ENCODE results near the gene PPHLN1.

PPHLN1 gene

DNA sequence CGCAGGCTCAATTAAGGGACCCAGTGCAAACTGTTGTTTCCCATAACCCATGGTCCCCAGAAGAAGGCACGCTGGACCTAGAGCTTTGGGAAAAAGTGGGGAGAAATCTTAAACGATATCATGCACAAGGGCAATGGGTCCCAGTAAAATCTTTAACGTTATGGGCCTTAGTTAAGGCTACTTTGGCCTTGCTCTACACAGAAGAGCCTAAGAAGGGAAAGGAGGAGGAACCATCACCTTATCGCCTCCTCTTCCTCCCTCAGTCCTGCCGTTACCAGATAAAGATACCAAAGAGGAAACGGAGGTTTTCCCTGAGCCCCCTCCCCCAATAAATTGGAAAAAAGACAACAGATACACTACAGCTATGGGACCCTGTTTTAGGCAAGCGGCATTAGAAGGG is 116.9 kb downstream of the PPHLN1 start:
- DNase-seq (ENCODE audit: low spot score), result no peak

DNA sequence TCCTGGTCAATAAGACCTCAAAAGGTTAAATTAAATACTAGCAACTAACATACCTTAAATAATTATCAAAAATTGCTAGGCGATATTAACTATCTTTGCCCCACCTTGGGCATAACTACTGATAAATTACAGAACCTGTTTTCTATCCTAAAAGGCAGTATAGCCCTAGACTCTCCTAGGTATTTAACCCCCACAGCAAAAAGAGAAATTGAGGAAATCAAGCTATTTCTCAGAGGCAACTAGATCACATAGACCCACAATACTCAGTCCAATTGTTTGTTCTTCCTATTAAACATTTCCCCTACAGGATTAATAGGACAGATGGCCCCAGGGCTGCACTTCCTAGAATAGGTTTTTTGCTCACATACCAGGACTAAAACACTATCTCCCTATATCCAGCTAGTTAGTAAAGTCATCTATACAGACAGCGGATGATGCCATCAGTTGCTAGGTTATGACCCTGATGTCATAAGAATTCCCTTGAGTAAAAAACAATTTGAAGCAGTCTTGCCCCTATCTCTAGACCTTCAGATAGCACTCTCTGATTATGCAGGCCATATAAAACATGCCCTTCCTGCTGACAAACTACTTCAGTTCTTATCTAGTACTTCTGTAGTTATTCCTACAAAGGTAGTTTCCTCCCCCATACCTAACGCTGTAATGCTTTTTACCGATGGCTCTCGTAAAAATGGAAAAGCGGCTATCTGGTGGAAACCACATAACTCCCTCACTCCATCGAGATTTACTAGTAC is 118.4 kb downstream of the PPHLN1 start:
- DNase-seq (ENCODE audit: low spot score), result no peak

DNA sequence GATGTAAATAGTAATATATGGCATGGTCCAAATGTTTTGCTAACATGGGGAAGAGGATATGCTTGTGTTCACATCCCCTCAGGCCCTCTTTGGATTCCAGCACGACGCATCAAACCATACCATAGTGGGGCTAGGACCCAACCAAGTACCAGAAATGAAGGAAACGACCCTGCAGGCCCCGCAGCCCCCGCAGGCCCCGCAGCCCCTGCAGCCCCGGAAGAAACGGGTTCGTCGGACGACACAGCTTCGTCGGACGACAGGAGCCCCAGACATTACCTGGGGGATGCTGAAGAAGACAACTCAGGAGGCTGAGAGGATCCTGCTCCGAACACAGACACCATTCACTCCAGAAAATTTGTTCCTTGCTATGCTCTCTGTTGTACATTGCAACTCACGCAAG is 119.9 kb downstream of the PPHLN1 start:
- no peak for DNase-seq (ENCODE audit: low spot score)

DNA sequence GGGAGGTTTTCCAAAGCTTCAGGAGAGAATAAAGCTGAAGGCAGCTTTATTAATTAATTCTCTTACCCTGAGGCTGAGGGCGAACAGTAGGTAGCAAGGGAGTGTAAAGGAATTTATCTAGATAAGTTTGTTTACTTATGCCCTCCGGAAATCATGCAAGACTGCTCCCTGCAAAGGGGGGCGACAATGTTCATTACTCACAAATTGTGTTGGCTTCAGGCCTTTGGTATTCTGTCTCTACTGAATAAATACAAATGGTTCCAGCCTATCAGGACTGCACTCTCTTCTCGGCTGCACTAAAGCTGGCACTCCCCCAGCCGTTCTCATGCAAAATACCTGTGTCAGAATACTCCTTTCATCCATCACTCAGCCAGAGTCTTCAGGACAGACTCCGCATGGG is 120.8 kb downstream of the PPHLN1 start:
- no peak for DNase-seq (ENCODE audit: low spot score)

DNA sequence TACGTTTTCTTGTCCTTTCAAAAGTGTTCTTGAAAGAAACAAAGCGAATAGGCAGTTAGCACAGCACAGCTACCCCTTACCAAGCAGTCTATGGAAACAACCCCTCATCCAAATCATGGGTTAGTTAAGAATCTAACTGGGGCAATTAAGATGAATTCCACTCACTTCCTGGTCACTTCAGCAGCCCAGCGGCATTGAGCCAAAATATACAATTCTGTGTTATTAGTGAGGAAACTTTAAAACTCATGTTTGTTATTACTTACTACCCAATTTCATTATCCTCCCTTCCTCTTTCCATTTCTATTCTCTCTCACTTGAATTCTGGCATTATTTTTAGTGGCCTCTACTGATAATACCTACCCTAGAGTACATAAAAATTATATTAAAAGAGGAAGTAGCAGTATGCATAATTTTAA is 121.4 kb downstream of the PPHLN1 start:
- DNase-seq (ENCODE audit: low spot score), result no peak

DNA sequence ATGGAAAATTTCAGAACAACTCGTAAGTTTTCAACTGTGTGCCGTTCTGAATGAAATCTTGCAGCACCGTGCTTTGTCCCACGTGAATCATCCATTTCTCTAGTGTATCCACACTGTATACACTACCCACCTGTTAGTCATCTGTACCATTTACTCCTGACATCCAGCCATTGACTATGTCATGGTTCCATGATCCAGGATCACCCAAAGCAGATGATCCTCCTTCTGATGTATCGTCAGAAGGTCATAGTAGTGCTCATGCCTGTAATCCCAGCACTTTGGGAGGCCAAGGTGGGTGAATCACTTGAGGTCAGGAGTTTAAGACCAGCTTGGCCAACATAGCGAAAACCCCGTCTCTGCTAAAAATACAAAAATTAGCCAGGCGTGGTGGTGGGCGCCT is 122.9 kb downstream of the PPHLN1 start:
- DNase-seq (ENCODE audit: low spot score), result no peak

DNA sequence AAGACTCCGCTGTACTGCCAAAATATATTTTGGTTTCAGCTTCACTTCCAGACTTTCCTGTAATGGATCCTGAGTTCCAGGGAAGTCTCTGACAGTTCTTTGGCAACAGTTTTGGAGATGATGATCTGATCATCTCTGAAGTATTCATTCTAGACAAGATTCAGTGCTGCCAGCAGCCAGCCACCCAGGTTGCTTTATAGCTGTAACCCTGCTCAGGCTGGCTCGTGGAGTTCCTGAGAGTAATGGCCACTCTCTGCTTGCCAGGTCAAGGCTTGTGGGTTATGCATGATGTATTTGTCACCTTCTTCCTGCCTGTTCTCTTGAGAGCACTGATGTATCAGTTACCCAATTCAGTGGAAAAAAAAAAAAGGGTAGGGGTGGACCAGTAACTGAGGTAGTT is 124.3 kb downstream of the PPHLN1 start:
- no peak for DNase-seq (ENCODE audit: low spot score)

DNA sequence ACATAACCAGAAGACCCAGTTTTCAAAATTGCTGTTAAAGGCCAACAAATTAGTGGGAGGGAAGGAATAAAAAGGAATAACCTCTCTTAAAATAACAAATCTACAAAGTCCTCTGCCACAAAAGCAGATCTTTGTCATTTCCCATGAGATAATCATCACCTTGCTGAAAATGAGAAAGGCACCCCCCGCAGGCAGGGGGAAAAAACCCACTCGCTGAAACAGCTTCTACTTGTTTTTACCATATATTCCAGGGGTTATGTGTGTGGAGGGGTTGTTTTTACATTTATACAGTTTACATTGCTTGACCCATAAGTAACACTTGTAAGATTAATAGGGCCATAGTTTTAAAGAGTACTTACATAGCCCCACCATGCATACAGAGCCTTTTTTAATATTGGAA is 132.6 kb downstream of the PPHLN1 start:
- no peak for DNase-seq (ENCODE audit: low spot score)

DNA sequence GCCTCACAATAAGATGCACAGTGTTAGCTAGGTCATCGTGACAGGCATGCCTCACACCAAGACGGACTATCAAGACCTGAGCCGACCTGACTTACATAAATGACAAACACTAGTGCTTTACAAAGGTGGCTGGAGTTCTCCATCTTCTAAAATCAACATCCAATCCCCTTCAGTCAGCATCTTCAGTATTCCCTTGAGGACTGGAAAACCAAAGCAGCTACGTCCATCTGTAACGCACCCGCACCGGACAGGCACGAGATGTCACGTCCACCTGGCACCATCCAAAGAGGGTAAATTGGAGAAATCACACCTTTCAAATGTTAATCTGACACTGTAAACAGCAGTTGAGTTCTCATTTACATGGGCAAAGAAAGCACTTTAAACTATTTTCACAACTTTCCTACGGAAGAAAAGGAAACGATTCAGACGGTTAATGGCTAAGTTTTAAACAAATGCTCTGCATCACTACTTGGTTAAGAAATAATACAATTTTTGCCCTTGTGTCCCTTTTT is 133.4 kb downstream of the PPHLN1 start:
- DNase-seq (ENCODE audit: low spot score), result no peak

DNA sequence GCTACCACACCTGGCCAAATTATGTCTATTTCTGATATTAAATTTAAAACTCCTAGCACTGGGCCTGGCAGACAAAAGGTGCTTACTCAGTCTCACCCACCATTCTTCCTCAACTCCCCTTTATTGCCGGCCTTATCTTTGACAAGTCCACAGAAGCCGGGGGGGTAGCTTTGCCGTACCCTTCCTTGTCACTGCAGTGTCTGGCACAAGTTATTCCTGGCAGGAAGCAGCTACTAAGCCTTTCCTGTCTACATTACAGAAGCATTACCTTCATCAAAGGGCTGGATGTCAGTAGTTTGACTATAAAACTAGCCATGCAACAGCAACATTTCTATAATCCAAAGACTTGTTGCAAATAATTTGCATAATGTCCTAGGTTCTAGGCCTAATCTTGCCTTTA is 136.5 kb downstream of the PPHLN1 start:
- DNase-seq (ENCODE audit: low spot score), result no peak

DNA sequence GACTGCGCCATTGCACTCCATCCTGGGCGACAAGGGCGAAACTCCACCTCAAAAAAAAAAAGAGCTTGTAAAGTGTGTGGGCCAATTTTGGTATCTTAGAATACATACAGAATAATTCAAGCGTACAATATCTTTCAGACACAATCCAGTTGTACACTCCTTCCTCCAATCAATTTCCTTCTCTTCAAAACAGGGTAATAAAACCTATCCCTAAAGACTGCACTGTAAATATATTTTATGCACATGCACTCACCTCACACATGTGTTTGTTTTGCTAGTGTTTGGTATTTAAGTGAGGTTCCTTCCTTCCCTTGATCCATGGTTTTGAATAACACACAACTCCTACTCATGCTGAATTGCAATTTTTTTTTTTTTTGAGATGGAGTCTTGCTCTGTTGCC is 137.7 kb downstream of the PPHLN1 start:
- DNase-seq (ENCODE audit: low spot score), result no peak

DNA sequence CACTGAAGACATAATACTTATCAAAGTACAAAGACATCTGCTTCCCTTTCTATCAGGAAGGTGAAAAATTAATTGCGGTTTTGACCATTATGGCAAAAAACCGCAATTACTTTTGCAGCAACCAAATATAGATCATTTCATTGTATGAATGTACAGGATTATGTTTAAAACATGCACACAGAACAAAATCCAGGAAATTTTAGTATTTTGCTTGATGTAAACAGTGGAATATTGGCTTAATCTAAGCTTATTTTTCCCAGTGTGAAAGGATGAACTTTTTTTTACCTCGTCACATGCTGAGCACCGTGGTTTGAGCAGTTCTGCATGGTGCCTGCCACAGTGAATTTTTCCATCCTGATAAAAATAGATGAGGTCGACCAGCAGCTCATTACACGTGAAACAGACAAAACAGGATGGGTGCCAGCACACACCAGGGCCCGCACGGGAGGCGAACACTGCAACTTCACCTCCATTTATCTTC is 142.4 kb downstream of the PPHLN1 start:
- DNase-seq (ENCODE audit: low spot score), result no peak

DNA sequence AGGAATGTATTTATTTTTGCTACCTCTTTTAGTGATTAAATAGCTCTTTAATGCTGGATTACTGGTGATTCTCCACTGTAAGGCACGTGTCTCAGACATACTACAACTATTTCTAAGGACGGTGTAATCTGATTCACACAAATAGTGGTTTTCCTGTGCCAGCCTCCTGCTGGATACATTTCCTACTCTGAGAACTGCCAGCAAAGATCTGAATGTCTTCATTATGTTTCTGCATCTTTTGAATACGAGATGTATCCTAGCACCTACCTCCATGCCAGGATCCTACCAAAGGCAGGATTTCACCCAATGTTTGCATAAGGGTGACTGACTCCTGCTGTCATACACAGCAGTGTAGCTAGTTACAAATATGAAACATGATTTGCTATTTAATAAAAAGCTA is 143.0 kb downstream of the PPHLN1 start:
- DNase-seq (ENCODE audit: low spot score), result no peak

DNA sequence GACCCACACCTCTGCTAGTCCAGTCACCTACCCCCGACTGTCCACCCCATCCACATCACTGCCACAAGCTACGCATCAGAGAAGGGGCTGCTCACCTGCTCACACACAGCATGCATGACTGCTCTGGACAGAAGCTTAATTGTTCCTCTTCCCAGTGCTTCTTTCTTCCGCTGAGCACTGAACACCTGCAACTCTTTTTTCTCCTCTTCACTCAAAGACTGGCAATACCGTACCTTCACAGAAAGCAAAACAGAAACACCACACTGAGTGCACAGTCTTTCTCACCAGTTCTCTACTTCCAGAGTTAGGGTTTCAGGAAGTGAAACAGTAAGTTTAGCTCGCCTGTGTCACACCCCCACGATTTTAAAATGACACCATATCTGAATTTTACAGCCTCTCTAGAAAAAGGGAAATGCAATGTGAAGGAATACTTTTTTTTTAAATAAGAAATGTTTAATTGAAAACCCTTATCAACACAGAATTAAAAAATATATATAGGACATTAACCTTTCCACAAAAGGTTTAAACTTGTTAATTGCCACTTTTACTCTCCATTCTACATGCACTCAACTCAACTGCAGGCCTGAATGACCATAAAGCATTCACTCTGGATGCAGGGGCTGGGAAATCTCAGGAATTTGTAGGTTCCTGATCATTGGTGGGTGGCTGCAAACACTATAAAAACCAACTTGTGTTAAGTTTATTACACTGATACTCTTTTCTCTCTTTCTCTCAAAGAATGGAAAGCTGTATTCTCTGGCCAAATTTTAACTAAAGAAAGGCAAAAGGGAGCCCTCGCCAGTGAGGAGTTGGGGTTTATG is 143.6 kb downstream of the PPHLN1 start:
- no peak for DNase-seq (ENCODE audit: low spot score)

DNA sequence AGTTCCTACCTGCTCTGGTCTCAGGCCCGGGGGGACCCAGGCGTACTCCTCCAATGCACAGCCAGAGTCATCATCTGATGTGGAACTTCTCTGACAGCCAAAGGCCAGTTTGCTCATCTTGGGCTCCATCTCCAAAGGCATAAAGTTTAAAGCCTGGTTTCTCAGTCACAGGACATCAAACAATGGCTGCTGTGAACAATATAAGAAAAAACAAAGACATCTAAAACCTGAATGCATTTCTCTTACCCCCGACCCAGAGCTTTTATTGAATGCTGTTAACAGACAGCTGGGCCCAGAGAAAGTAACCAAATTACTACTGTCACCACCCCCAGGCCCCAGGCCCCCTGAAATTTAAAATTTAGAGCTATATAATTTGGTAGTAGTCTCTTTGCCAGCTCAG is 146.4 kb downstream of the PPHLN1 start:
- no peak for DNase-seq (ENCODE audit: low spot score)

DNA sequence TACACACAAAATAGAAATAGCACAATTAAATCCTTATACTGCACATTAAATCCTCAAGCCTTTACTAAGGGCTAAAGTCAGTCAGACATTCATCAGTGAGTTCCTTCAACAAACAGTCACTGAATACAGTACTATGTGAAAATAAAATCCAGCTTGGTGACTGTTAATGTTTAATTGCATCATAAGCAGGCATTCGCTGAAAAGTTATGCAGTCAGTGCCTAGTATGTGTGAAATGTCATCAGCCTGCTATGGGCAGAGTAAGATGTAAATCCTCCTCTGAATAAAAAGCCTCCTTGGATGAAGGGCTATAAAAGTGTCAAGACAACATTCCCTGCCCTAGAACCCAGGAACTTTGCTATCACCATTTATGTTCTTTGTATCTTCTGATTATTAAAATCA is 147.2 kb downstream of the PPHLN1 start:
- DNase-seq (ENCODE audit: low spot score), result no peak

DNA sequence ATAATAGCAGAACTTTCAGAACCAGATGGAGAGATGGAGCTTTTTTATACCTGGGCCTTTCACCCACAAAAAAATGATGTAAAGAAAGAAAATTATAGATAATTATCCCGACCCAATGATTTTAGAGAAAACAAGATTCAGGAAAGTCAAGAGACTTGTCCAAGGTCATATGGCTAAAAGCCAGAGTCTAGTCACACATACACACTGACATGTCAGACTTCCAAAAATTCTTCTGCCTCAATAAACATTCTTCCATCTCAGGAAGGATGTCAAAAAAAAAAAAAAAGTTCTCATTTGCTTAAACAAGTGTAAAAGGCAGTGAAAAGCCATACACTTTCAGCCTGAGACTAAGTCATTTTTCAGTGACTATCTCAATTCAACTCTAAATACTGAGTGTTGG is 147.6 kb downstream of the PPHLN1 start:
- no peak for DNase-seq (ENCODE audit: low spot score)

DNA sequence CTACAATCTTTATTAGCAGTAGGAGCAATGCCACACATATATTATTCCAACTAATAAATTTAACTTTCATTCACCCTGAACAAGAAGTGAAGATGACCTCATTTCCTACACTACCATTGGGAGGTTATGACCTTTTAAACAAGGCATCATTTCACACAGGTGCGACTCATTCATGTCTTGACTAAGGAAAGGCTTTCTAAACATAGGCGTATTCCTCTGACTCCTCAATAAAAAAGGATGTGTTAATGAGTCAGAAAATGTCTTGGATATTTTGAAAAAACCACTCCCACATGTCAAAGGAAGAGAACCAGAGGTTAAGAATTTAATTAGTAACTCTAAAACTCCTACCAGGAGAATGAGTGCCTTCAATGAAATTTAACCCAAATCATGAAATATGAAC is 148.4 kb downstream of the PPHLN1 start:
- DNase-seq (ENCODE audit: low spot score), result no peak

DNA sequence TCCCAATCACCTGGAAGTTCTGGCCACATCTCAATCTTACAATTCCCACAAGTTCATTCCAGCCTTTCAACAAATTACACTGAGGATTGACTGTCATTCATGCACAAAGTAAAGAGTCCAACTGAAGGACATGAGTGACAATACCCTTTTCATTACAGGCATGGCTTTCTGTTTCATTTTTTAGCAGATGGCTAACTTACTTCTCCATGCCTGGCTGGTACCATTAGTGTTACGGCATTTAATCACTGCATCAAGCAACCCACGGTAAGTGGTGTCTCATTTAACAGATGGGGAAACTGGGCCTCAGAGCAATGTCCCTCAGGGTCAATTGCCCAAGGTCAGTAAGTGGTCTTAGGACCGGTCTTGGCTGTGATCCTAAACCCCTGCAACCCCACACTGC is 149.1 kb downstream of the PPHLN1 start:
- no peak for DNase-seq (ENCODE audit: low spot score)

DNA sequence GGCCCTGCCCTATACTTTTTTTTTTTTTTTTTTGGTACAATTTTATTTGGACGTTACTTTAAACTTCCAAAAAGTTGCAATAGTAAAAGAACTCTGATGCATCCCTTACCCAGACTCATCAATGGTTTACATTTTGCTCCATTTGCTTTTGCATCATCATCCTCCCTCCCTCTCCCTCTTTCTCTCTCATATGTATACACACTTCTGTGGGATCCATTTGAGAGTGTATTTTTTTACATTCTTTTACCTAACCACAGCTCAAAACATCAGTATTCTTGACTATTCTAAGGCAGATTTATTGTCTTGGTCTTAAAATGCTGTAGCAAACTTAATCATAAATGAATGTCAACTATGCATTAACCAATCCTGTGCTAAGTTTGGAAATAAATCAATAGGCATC is 152.0 kb downstream of the PPHLN1 start:
- DNase-seq (ENCODE audit: low spot score), result no peak

DNA sequence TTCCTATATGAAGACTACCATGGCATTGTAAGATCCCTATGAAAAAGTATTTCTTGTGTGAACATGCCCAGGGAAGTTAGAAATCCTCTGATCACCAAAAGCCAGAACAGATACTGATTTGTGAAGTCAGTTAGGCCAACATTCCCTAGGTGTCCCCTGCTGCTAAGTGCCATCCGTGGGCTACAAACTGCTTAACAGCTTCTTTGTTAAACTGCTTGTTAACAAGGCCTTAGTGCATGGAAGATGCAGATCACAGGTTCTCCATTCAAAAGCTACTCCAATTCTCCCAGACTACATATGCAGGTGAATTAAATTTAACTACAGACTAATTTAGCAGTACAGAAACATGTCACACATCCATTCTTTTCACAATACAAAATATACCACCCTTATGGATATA is 155.4 kb downstream of the PPHLN1 start:
- no peak for DNase-seq (ENCODE audit: low spot score)

DNA sequence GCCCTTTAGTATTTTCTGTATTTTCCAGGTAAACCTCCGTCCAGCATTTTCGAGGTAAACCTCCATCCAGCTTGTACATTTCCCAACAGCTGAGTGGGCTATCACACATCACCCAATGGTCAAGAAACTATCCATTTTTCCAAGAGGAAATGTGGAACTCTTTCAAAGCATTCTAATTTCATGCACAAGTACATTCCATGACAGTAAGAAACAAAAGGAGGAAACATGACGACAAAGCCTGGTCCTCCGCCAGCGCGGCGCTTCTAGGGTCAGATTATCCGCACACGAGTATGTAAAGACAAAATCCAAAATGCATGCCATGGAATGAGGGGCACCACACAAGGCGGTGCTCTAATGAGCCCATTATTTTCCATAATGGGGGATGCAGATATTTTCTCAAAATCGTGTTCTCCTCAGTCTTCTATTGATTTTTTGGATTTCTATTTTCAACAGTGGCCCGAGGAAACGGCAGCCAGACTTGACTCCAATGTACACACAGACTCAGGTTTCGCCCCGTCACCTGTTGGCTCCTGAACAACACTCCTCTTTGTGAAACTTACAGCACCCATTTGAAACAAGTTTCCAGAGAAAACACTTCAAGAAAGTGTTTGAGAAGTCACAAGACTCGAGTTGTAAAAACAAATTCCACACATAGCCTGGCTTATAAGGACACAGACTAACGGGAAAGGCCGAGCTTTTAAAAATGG is 156.2 kb downstream of the PPHLN1 start:
- no peak for DNase-seq (ENCODE audit: low spot score)

Data from hematopoietic multipotent progenitor cell treated with erythropoietin and hydrocortisone succinate and interleukin-3 and kit ligand, for 17 days (in vitro differentiated cells).